HL-60 (cell line): ENCODE measurements around the gene TMEM255B.

ENCODE experiments used
- CTCF ChIP-seq: IDR thresholded peaks from one replicate; pipeline ENCODE4 v1.5.1; 2011; ENCODE audit warnings: low read length, control low read depth, inconsistent platforms; ENCODE audit not compliant: insufficient read depth
- POLR2AphosphoS5 ChIP-seq: IDR thresholded peaks from 2 replicates; pipeline ENCODE4 v1.6.1; 2012; ENCODE audit warnings: low read depth

- TF ChIP-seq CTCF (no peak), POLR2AphosphoS5 (no peak)
Observed at GRCh38 chr13:113735750-113736149, 23.3 kb upstream of the TMEM255B start.
